Measurements from ENCODE around the gene BCL2L11.

BCL2L11 gene

DNA sequence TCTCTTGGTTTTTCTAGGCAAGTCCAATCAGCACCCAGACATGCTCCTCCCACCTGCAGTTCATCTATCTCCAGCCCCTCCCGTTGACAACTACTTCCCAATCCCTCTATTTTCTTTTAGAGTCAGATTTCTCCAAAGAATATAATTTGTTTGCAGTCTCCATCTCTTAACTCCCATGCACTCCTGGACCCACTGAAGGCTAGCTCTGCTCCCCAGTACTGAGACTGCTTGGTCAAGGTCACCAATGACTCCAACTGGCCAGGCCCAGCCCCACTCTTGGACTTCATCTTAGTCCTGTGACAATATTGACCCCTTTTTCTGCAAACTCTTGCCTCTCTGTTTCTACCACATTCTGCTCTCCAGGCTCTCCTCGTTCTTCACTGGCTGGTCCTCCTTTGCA lies 62.0 kb downstream of the BCL2L11 start:
- peaks cover 9% of the 10 kb centered on the region for H3K27me3 Mint-ChIP-seq (ENCODE audit: low read depth, poor library complexity)
- TF ChIP-seq, protein P1, sequence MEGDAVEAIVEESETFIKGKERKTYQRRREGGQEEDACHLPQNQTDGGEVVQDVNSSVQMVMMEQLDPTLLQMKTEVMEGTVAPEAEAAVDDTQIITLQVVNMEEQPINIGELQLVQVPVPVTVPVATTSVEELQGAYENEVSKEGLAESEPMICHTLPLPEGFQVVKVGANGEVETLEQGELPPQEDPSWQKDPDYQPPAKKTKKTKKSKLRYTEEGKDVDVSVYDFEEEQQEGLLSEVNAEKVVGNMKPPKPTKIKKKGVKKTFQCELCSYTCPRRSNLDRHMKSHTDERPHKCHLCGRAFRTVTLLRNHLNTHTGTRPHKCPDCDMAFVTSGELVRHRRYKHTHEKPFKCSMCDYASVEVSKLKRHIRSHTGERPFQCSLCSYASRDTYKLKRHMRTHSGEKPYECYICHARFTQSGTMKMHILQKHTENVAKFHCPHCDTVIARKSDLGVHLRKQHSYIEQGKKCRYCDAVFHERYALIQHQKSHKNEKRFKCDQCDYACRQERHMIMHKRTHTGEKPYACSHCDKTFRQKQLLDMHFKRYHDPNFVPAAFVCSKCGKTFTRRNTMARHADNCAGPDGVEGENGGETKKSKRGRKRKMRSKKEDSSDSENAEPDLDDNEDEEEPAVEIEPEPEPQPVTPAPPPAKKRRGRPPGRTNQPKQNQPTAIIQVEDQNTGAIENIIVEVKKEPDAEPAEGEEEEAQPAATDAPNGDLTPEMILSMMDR (IDR thresholded peaks at IDR 0.05): no peak
- no peak overlapping the region for H3K27ac Mint-ChIP-seq
- no peak for DNase-seq
- no peak overlapping the region for H3K4me3 Mint-ChIP-seq
- H3K9me3 Mint-ChIP-seq: no peaks in the 10 kb centered on the region
- H3K36me3 Mint-ChIP-seq (ENCODE audit: low read depth): no peaks in the 10 kb centered on the region
- H3K4me1 Mint-ChIP-seq: peaks cover 14% of the 10 kb centered on the region

DNA sequence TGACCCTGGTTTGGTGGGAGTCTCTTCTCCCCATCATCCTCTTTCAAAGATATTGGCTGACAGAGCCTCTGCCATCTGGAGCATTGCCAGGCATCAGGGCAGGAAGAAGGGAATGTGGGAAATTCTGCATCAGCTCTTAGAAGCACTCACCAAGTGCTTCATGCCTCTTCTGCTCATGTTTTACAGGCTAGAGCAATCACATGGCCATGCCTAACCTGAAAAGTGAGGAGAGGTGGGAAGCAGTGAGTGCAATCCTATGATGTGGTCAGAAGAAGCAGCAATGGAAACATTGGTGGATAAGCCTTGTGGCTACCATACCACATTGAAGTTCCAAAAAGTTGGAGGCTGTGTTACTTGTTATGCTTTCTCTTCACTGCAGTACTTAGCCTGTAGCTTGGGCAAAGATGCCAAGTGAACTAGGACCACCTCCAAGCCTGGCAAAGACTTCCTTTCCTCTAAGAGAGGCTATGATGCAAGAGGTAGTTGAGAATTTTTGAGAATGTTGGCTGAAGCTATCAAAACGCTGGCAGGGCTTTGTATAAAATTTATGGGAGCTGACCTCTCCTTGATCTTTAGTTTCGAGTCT lies 64.1 kb downstream of the BCL2L11 start:
- Mint-ChIP-seq H3K9me3 (no peaks in the 10 kb centered on the region), H3K4me3 (no peak overlapping the region), H3K4me1 (peaks cover 14% of the 10 kb centered on the region), H3K27ac (no peak overlapping the region), H3K36me3 (ENCODE audit: low read depth) (no peaks in the 10 kb centered on the region), H3K27me3 (ENCODE audit: low read depth, poor library complexity) (peaks cover 15% of the 10 kb centered on the region)
- TF ChIP-seq, protein P1 (IDR thresholded peaks at IDR 0.05): no peak
- no peak for DNase-seq

DNA sequence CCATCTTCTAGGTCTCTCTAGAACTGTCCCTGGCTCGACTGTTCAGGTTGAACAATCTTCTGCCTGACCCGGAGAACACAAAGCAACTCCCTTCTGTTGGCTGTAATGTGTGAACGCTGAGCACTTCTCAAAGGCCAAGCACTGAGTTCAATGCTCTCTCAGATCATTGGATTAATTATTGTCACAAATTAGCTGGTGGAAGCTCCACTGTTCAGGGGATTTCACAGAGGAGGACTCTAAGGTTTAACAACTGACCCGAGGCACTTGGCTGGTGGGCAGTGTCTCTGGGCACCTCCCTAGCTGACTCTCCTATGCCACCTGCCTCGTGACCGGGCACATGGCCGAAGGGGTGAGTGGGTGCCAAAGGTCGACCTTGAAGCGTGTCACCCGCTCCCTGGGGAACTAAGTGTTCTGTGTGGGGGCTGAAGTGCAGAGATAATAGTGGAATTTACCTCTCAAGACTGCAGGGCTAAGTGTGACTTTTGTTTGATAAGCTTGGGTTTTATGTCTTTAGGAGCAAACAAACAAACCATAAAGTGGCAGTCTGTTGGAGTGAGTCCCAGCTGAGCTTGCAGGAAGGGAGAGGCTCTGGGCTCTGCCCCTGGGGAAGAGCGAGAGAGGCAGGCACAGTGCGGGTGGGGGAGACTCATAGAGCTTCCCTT lies 64.8 kb downstream of the BCL2L11 start:
- no peak overlapping the region for H3K27ac Mint-ChIP-seq

DNA sequence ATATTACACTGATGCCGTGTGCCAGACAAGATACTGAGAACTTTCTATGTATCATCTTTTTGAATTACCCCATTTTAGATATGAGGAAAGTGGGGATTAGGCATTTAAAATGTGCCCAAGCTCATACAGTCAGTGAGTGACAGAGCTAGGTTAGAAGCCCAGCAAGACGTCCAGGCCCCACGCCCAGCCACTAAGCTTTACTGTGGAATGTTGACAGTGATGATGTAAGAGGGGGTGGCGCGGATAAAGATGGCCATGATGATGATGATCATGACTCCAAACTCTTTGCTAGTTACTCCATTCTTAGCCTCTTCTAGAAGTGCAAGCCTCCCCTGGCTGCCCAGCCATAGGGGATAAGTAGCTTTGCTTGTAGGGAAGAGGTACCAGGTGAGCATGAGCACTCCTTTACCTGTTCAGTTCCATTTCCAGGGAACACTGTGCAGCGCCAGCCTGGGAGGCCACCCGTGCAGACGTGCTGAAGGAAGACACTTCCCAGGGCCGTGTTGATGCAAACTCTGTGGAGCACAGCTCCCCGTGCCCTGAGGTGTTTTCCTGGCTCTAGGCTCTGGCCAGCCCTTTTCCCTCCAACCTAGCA lies 65.5 kb downstream of the BCL2L11 start:
- H3K4me3 Mint-ChIP-seq: no peak overlapping the region
- H3K36me3 Mint-ChIP-seq (ENCODE audit: low read depth): no peaks in the 10 kb centered on the region
- H3K27me3 Mint-ChIP-seq (ENCODE audit: low read depth, poor library complexity): peaks cover 15% of the 10 kb centered on the region
- H3K4me1 Mint-ChIP-seq: peaks cover 11% of the 10 kb centered on the region
- DNase-seq: no peak
- no peaks in the 10 kb centered on the region for H3K9me3 Mint-ChIP-seq
- TF ChIP-seq, protein P1 (IDR thresholded peaks at IDR 0.05): no peak
- H3K27ac Mint-ChIP-seq: no peak overlapping the region

More for the DNA sequence above, 64.8 kb downstream of the BCL2L11 start:
- peaks cover 14% of the 10 kb centered on the region for H3K4me1 Mint-ChIP-seq
- no peak overlapping the region for H3K4me3 Mint-ChIP-seq
- H3K9me3 Mint-ChIP-seq: no peaks in the 10 kb centered on the region
- DNase-seq: no peak
- TF ChIP-seq, protein P1 (IDR thresholded peaks at IDR 0.05): no peak
- H3K27me3 Mint-ChIP-seq (ENCODE audit: low read depth, poor library complexity): peaks cover 15% of the 10 kb centered on the region
- no peaks in the 10 kb centered on the region for H3K36me3 Mint-ChIP-seq (ENCODE audit: low read depth)

DNA sequence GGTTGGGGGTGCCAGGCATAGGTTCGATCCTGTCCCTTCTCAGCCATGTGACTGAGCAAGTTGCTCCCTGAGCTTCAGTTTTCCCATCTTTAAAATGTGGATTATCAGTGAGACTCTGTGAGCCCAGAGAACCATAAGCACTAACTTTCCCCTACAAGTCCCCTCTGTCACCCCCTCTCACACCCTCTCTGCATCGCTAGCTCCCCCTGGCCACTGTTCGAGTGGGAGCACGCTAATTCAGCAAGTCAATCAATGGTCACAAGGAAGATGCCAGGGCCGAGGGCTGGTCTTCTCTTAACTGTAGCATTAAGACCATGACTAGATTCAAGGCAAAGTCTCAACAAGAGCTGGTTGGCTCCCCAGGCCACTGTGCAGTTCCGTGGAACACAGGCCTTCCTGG lies 66.2 kb downstream of the BCL2L11 start:
- Mint-ChIP-seq H3K27me3 (ENCODE audit: low read depth, poor library complexity) (peaks cover 15% of the 10 kb centered on the region), H3K4me3 (no peak overlapping the region), H3K27ac (no peak overlapping the region), H3K4me1 (peaks cover 15% of the 10 kb centered on the region), H3K9me3 (no peaks in the 10 kb centered on the region), H3K36me3 (ENCODE audit: low read depth) (no peaks in the 10 kb centered on the region)
- TF ChIP-seq, protein P1 (IDR thresholded peaks at IDR 0.05): no peak
- no peak for DNase-seq
